HepG2 (cell line): Measurements from ENCODE around the gene TMEM156.

Experiments used
- CAMTA2 ChIP-seq: sonication (generic); formaldehyde crosslinking; IDR thresholded peaks from 2 replicates; pipeline ENCODE4 v1.4.0; 2020; ENCODE audit warnings: mild to moderate bottlenecking, missing genetic modification reagents, borderline replicate concordance
- KLF6 ChIP-seq: IDR thresholded peaks from 2 replicates; pipeline ENCODE4 v1.8.0; 2016; ENCODE audit warnings: missing biosample characterization, missing genetic modification reagents
- POLR2AphosphoS2 ChIP-seq: IDR thresholded peaks from 2 replicates; pipeline ENCODE4 v1.6.1; 2011; ENCODE audit warnings: low read depth, low read length, improper control_type of control experiment
- SP1 ChIP-seq, 2 experiments: fragments of 450-650 bp in 1 of 2; sonication (generic) in 1 of 2; formaldehyde crosslinking in 1 of 2; IDR thresholded peaks; 2 replicates each; pipeline versions ENCODE4 v1.4.0 to v1.6.1; 2016 to 2020; ENCODE audit warnings: missing genetic modification reagents in 1 of 2
- ZKSCAN1 ChIP-seq: fragments of 150-350 bp; IDR thresholded peaks from 2 replicates; pipeline ENCODE4 v1.6.1; 2014; ENCODE audit warnings: low read length
- ZNF124 ChIP-seq: sonication (generic); formaldehyde crosslinking; IDR thresholded peaks from 2 replicates; pipeline ENCODE4 v1.4.0; 2020; ENCODE audit warnings: missing genetic modification reagents
- ZNF24 ChIP-seq: fragments of 450-650 bp; IDR thresholded peaks from 2 replicates; pipeline ENCODE4 v1.6.1; 2017; ENCODE audit warnings: antibody characterized with exemption, mild to moderate bottlenecking
- ZNF510 ChIP-seq: sonication (generic); formaldehyde crosslinking; IDR thresholded peaks from 2 replicates; pipeline ENCODE4 v1.4.0; 2020; ENCODE audit warnings: low read depth, mild to moderate bottlenecking, missing genetic modification reagents
- ZNF530 ChIP-seq: sonication (generic); formaldehyde crosslinking; IDR thresholded peaks from 2 replicates; pipeline ENCODE4 v1.5.0; 2020; ENCODE audit warnings: low read depth, mild to moderate bottlenecking, missing genetic modification reagents
- TF ChIP-seq, protein P1 (sequence below): sonication (generic); formaldehyde crosslinking; IDR thresholded peaks from 2 replicates; pipeline ENCODE4 v1.8.1; 2023; ENCODE audit warnings: mild to moderate bottlenecking, inconsistent platforms, moderate library complexity, missing genetic modification reagents, borderline replicate concordance

DNA sequence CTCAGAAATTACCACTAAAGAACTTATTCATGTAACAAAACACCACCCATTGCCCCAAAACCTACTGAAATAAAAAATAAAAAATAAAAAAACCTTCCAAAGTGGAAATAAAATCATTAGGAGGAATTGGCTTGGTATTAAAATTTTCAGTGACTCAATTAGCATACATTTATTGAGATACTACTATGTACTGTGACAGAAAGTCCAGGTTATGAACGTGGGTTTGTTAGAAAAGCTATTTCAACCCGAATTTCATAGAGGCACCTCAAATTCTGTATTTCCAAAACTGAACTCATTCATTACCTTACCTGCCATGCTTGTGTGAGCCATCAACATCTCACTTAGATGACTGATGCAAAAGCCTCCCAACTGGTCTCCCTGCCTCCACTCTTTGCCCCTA, 46.6 kb upstream of the TMEM156 start:
- no peak for TF ChIP-seq SP1 (IDR thresholded peaks at IDR 0.05)
- no peak for TF ChIP-seq SP1 (CRISPR knock-in tag; IDR thresholded peaks at IDR 0.05)
- no peak for TF ChIP-seq POLR2AphosphoS2
- TF ChIP-seq ZNF530 (CRISPR knock-in tag) = no peak
- no peak for TF ChIP-seq ZNF510 (CRISPR knock-in tag)
- TF ChIP-seq ZNF24 = no peak
- no peak for TF ChIP-seq CAMTA2 (CRISPR knock-in tag)
- TF ChIP-seq, protein P1, sequence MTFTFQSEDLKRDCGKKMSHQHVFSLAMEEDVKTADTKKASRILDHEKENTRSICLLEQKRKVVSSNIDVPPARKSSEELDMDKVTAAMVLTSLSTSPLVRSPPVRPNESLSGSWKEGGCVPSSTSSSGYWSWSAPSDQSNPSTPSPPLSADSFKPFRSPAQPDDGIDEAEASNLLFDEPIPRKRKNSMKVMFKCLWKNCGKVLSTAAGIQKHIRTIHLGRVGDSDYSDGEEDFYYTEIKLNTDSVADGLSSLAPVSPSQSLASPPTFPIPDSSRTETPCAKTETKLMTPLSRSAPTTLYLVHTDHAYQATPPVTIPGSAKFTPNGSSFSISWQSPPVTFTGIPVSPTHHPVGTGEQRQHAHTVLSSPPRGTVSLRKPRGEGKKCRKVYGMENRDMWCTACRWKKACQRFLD = no peak
- TF ChIP-seq ZNF124 (CRISPR knock-in tag) = no peak
- no peak for TF ChIP-seq ZKSCAN1
- TF ChIP-seq KLF6 (CRISPR knock-in tag) = no peak
